Measurements from ENCODE around the gene FILIP1L. TPM values are rescaled to one million over a fixed set of nuclear protein-coding genes. Genes with fewer than 3 reads are reported as not detected.

The FILIP1L gene
- 100 to 1,000 TPM; 113 to 149 (median 122) TPM for total RNA-seq

- Histone ChIP-seq H3K4me1 (peaks cover 0 to 50% (median 9%) of the 10 kb centered on the region in 3 donors), H3K27ac (peak within 1 kb of the TSS in 1 of 4 donors; percentile 35), H3K36me3 (no peaks in the 10 kb centered on the region), H3K4me3 (no peak within 1 kb of the TSS), H3K9me3 (no peaks in the 10 kb centered on the region), H3K27me3 (no peaks in the 10 kb centered on the region)
- TF ChIP-seq POLR2A (IDR thresholded peaks at IDR 0.05) = no peak
- no peak for TF ChIP-seq CTCF (IDR thresholded peaks at IDR 0.05)
- no peak for TF ChIP-seq EP300 (IDR thresholded peaks at IDR 0.05)
- no peak for TF ChIP-seq POLR2AphosphoS5 (IDR thresholded peaks at IDR 0.05)
- 39 to 48% methylated on average over 4 of the region's 7 CpGs for WGBS, 2 donors (ENCODE audit: low coverage in 1 of 2)
- no peak for ATAC-seq
Measured at GRCh38 chr3:100114413-100115030, at the start of gene FILIP1L. Gene FILIP1L, minus strand, starts transcription at chr3:100114501.

DNA sequence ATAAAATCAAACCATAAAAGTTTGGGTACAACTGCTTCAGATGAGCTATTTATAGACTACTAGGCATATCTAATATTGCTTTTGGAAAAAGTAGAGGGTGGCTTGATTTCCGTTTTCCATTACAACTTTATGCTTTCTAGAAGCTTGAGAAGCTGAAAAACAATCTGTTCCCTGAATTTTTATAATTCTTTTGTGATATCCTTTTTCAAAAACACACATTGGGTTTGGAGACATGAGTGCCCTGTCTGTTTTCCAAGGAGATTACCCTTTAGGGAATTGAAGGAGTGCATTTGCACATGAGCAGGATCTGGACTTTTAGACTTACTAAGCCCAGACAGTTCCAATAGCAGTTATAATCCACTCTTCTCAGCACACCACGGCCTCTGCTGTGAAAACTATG lies 49.5 kb upstream of the FILIP1L start:
- Histone ChIP-seq H3K4me3 (no peak overlapping the region), H3K27ac (peak overlapping the region in 1 of 4 donors; percentile 16), H3K36me3 (no peaks in the 10 kb centered on the region), H3K9me3 (no peaks in the 10 kb centered on the region), H3K4me1 (peaks cover 2 to 39% (median 18%) of the 10 kb centered on the region in 3 donors), H3K27me3 (no peaks in the 10 kb centered on the region)
- whole genome bisulfite sequencing, 2 donors (ENCODE audit: low coverage in 1 of 2) = 40 to 52% methylated on average over 2 of the region's 2 CpGs
- TF ChIP-seq POLR2AphosphoS5 (IDR thresholded peaks at IDR 0.05) = no peak
- TF ChIP-seq EP300 (IDR thresholded peaks at IDR 0.05) = no peak
- no peak for TF ChIP-seq POLR2A (IDR thresholded peaks at IDR 0.05)
- no peak for TF ChIP-seq CTCF (IDR thresholded peaks at IDR 0.05)
- ATAC-seq = no peak

GRCh38 chr3:100160521-100160920 lies 46.2 kb upstream of the FILIP1L start:
- peak overlapping the region in 3 of 4 donors; percentile 61 to 67 (median 63) for H3K27ac ChIP-seq
- H3K4me3 ChIP-seq = no peak overlapping the region
- TF ChIP-seq POLR2A (IDR thresholded peaks at IDR 0.05) (no peak), EP300 (IDR thresholded peaks at IDR 0.05) (no peak), CTCF (IDR thresholded peaks at IDR 0.05) (no peak), POLR2AphosphoS5 (IDR thresholded peaks at IDR 0.05) (no peak)
- H3K27me3 ChIP-seq = no peaks in the 10 kb centered on the region
- H3K9me3 ChIP-seq = peaks cover 0 to 12% (median 0%) of the 10 kb centered on the region in 3 donors
- ATAC-seq = no peak
- 88 to 100% methylated on average over 1 to 2 of the region's 2 CpGs for WGBS, 2 donors (ENCODE audit: low coverage in 1 of 2)
- H3K36me3 ChIP-seq = no peaks in the 10 kb centered on the region
- H3K4me1 ChIP-seq = peaks cover 5 to 50% (median 21%) of the 10 kb centered on the region in 3 donors

- Histone ChIP-seq H3K36me3 (no peaks in the 10 kb centered on the region), H3K27ac (peak overlapping the region; percentile 53 to 67 (median 62)), H3K27me3 (no peaks in the 10 kb centered on the region), H3K4me1 (peaks cover 5 to 50% (median 21%) of the 10 kb centered on the region in 3 donors), H3K9me3 (peaks cover 0 to 18% (median 0%) of the 10 kb centered on the region in 3 donors), H3K4me3 (no peak overlapping the region)
- 7 to 17% methylated on average over 4 of the region's 4 CpGs for WGBS, 2 donors (ENCODE audit: low coverage in 1 of 2)
- peak; percentile 43 for ATAC-seq
- TF ChIP-seq POLR2A (IDR thresholded peaks at IDR 0.05) = no peak
- no peak for TF ChIP-seq EP300 (IDR thresholded peaks at IDR 0.05)
- no peak for TF ChIP-seq POLR2AphosphoS5 (IDR thresholded peaks at IDR 0.05)
- no peak for TF ChIP-seq CTCF (IDR thresholded peaks at IDR 0.05)
Measured at GRCh38 chr3:100159331-100160153, 45.2 kb upstream of the FILIP1L start.
